IMR-90 (cell line): ENCODE results near the gene NXNL2. TPM values are rescaled to one million over a fixed set of nuclear protein-coding genes. Genes with fewer than 3 reads are reported as not detected.

Experiments used
- ATAC-seq: fragments of 200-7000 bp; cut with Tn5 transposase; 2 replicates; pipeline ENCODE4 v1.9.1; 2020; ENCODE audit warnings: low read depth, mild to moderate bottlenecking, moderate library complexity
- BruUV-seq: library from RNA; stranded (reverse); fragments of 400-500 nt; replicated peaks from 2 replicates; lab custom pipeline; 2021; lab: Mats Ljungman, UMichigan
- CTCF ChIA-PET: fragments of 300-600 bp; formaldehyde crosslinking; extraction: SDS; loops from one replicate; lab custom pipeline; 2021; ENCODE audit warnings: antibody characterized with exemption; lab: Yijun Ruan, JAX
- POLR2A ChIA-PET: fragments of 300-600 bp; sonication (Branson Sonifier 250); formaldehyde crosslinking; loops from one replicate; lab custom pipeline; 2022; ENCODE audit warnings: antibody characterized with exemption; ENCODE audit not compliant: unreplicated experiment; lab: Charles Lee
- DNase-seq: peaks from one replicate; pipeline ENCODE4 v3.0.0; 2013
- H2AFZ ChIP-seq: replicated peaks from 2 replicates; pipeline ENCODE3; 2013; ENCODE audit warnings: low read length, mild to moderate bottlenecking; ENCODE audit not compliant: poor library complexity
- H2AK5ac ChIP-seq: 2 replicates; pipeline ENCODE4 v1.6.1; 2013; ENCODE audit warnings: low read depth, low read length, inconsistent platforms
- H2AK9ac ChIP-seq: replicated peaks from 2 replicates; pipeline ENCODE3; 2013; ENCODE audit warnings: mild to moderate bottlenecking, low read depth, low read length, moderate library complexity; ENCODE audit not compliant: poor library complexity
- H2BK120ac ChIP-seq: 2 replicates; pipeline ENCODE4 v1.6.1; 2013; ENCODE audit warnings: low read depth, low read length, inconsistent platforms
- H2BK15ac ChIP-seq: 3 replicates; pipeline ENCODE4 v1.6.1; 2013; ENCODE audit warnings: low read depth, low read length, inconsistent platforms
- H2BK20ac ChIP-seq: 2 replicates; pipeline ENCODE4 v1.6.1; 2013; ENCODE audit warnings: low read depth, mild to moderate bottlenecking, inconsistent platforms, low read length, moderate library complexity
- H2BK5ac ChIP-seq: 2 replicates; pipeline ENCODE4 v1.6.1; 2013; ENCODE audit warnings: mild to moderate bottlenecking, low read depth, low read length, inconsistent platforms; ENCODE audit not compliant: poor library complexity, severe bottlenecking
- H3K14ac ChIP-seq: replicated peaks from 2 replicates; pipeline ENCODE4 v1.6.1; 2013; ENCODE audit warnings: low read depth, low read length, inconsistent platforms
- H3K18ac ChIP-seq: 2 replicates; pipeline ENCODE4 v1.6.1; 2013; ENCODE audit warnings: low read depth, low read length, control low read depth
- H3K23ac ChIP-seq: 2 replicates; pipeline ENCODE4 v1.6.1; 2013; ENCODE audit warnings: low read depth, low read length, inconsistent platforms
- H3K27ac ChIP-seq: 2 replicates; pipeline ENCODE4 v1.5.1; 2013; ENCODE audit warnings: mild to moderate bottlenecking, control low read depth, low read length; ENCODE audit not compliant: insufficient read depth
- H3K27me3 ChIP-seq: 2 replicates; pipeline ENCODE4 v1.6.1; 2013; ENCODE audit warnings: low read length; ENCODE audit not compliant: control insufficient read depth, insufficient read depth
- H3K36me3 ChIP-seq: 2 replicates; pipeline ENCODE4 v1.6.1; 2013; ENCODE audit warnings: low read length, mixed read lengths; ENCODE audit not compliant: control insufficient read depth, insufficient read depth
- H3K4ac ChIP-seq: 2 replicates; pipeline ENCODE4 v1.6.1; 2013; ENCODE audit warnings: low read depth, low read length, inconsistent platforms
- H3K4me1 ChIP-seq: 2 replicates; pipeline ENCODE4 v1.6.1; 2013; ENCODE audit warnings: low read length, mixed read lengths; ENCODE audit not compliant: control insufficient read depth, insufficient read depth
- H3K4me2 ChIP-seq: 2 replicates; pipeline ENCODE4 v1.6.1; 2013; ENCODE audit warnings: low read depth, mild to moderate bottlenecking, control low read depth, low read length, moderate library complexity
- H3K4me3 ChIP-seq: 2 replicates; pipeline ENCODE4 v1.5.1; 2013; ENCODE audit warnings: low read depth, mild to moderate bottlenecking, control low read depth, low read length, moderate library complexity; ENCODE audit not compliant: insufficient read depth
- H3K56ac ChIP-seq: 2 replicates; pipeline ENCODE4 v1.6.1; 2013; ENCODE audit warnings: low read length, inconsistent platforms; ENCODE audit not compliant: insufficient read depth; ENCODE audit errors: extremely low read depth
- H3K79me1 ChIP-seq, 2 experiments: 2 replicates each; pipeline ENCODE4 v1.6.1; 2013; ENCODE audit warnings: low read length in 2 of 2, inconsistent platforms in 1 of 2, low read depth in 1 of 2
- H3K9ac ChIP-seq: 2 replicates; pipeline ENCODE4 v1.6.1; 2013; ENCODE audit warnings: low read depth, low read length, control low read depth
- H3K9me1 ChIP-seq: 2 replicates; pipeline ENCODE4 v1.6.1; 2013; ENCODE audit warnings: low read length, inconsistent platforms; ENCODE audit not compliant: insufficient read depth
- H3K9me3 ChIP-seq: 2 replicates; pipeline ENCODE4 v1.6.1; 2013; ENCODE audit warnings: low read length; ENCODE audit not compliant: control insufficient read depth, insufficient read depth
- H4K20me1 ChIP-seq: 2 replicates; pipeline ENCODE4 v1.6.1; 2013; ENCODE audit warnings: low read length, inconsistent platforms; ENCODE audit not compliant: insufficient read depth
- H4K5ac ChIP-seq: 2 replicates; pipeline ENCODE4 v1.6.1; 2013; ENCODE audit warnings: mild to moderate bottlenecking, low read depth, low read length, control low read depth
- H4K8ac ChIP-seq, 2 experiments: 2 replicates each; pipeline ENCODE4 v1.6.1; 2013; ENCODE audit warnings: low read depth in 2 of 2, low read length in 2 of 2, control low read depth in 1 of 2, inconsistent platforms in 1 of 2
- H4K91ac ChIP-seq: 2 replicates; pipeline ENCODE4 v1.6.1; 2013; ENCODE audit warnings: low read depth, low read length, inconsistent platforms; ENCODE audit not compliant: insufficient read depth
- BHLHE40 ChIP-seq: fragments of 150-350 bp; IDR thresholded peaks from 2 replicates; pipeline ENCODE4 v1.6.1; 2016; ENCODE audit warnings: mild to moderate bottlenecking, low read depth, low read length
- CEBPB ChIP-seq: IDR thresholded peaks from 2 replicates; pipeline ENCODE4 v1.6.1; 2012; ENCODE audit warnings: low read depth, low read length, improper control_type of control experiment
- CHD1 ChIP-seq: IDR thresholded peaks from 2 replicates; pipeline ENCODE4 v1.6.1; 2012; ENCODE audit warnings: low read depth, low read length, improper control_type of control experiment
- ELK1 ChIP-seq: fragments of 150-350 bp; IDR thresholded peaks from 2 replicates; pipeline ENCODE4 v1.6.1; 2016; ENCODE audit warnings: low read depth, mild to moderate bottlenecking, low read length, moderate library complexity, borderline replicate concordance
- FOS ChIP-seq: fragments of 150-350 bp; IDR thresholded peaks from 2 replicates; pipeline ENCODE4 v1.6.1; 2016; ENCODE audit warnings: low read depth, low read length
- MXI1 ChIP-seq: IDR thresholded peaks from 2 replicates; pipeline ENCODE4 v1.6.1; 2012; ENCODE audit warnings: low read depth, mild to moderate bottlenecking, low read length, moderate library complexity, borderline replicate concordance
- NFE2L2 ChIP-seq: fragments of 150-350 bp; IDR thresholded peaks from 2 replicates; pipeline ENCODE4 v1.6.1; 2016; ENCODE audit warnings: low read depth, mild to moderate bottlenecking, low read length
- POLR2A ChIP-seq: IDR thresholded peaks from 2 replicates; pipeline ENCODE4 v1.6.1; 2012; ENCODE audit warnings: mild to moderate bottlenecking, low read depth, low read length
- RAD21 ChIP-seq: IDR thresholded peaks from 2 replicates; pipeline ENCODE4 v1.6.1; 2012; ENCODE audit warnings: low read length, improper control_type of control experiment
- RCOR1 ChIP-seq: IDR thresholded peaks from 2 replicates; pipeline ENCODE4 v1.6.1; 2012; ENCODE audit warnings: mild to moderate bottlenecking, low read length, improper control_type of control experiment; ENCODE audit not compliant: insufficient replicate concordance
- SMC3 ChIP-seq: fragments of 150-350 bp; IDR thresholded peaks from 2 replicates; pipeline ENCODE4 v1.6.1; 2016; ENCODE audit warnings: low read depth, mild to moderate bottlenecking, antibody characterized with exemption, low read length, moderate library complexity
- WGBS, 2 experiments: methylation state at CpG; one replicate each; pipeline versions ENCODE4 v1.1.5 to v1.1.7; 2013; ENCODE audit warnings: missing lambda C conversion rate in 2 of 2; ENCODE audit not compliant: insufficient read length in 1 of 2; ENCODE audit errors: extremely low coverage in 2 of 2; 5-methylcytosine and 5-hydroxymethylcytosine counted together
- dilution Hi-C: fragments of 300-500 bp; cut with HindIII; formaldehyde crosslinking; loops from one replicate; pipeline ENCODE4 v1.14.3; 2018; ENCODE audit warnings: low sequenced_read_pairs; ENCODE audit not compliant: unreplicated experiment
- in situ Hi-C: fragments of 300-500 bp; cut with MboI; formaldehyde crosslinking; loops from 3 replicates; pipeline ENCODE4 v1.14.3; 2019; ENCODE audit warnings: low sequenced_read_pairs, inconsistent platforms, mixed read lengths
- intact Hi-C: fragments of 100-400 bp; cut with micrococcal nuclease; formaldehyde crosslinking; loops from 2 replicates; pipeline ENCODE4 v1.10.0; 2022
- polyA plus RNA-seq, 3 experiments: library from polyadenylated mRNA; depleted of rRNA; stranded (reverse); fragments of >200 nt; gene quantifications; 2 replicates each; pipeline ENCODE4 v1.2.3, GENCODE V29; 2012; ENCODE audit warnings: low replicate concordance in 1 of 3
- total RNA-seq: library from RNA; depleted of rRNA; stranded (reverse); fragments of >200 nt; gene quantifications from 2 replicates; pipeline ENCODE4 v1.2.3, GENCODE V29; 2012
- TF ChIP-seq, protein P1 (sequence below): conservative IDR thresholded peaks from 2 replicates; pipeline ENCODE4 v1.5.1; 2012; ENCODE audit warnings: mild to moderate bottlenecking, low read depth, low read length, improper control_type of control experiment
- TF ChIP-seq, protein P2 (sequence below): fragments of 150-350 bp; IDR thresholded peaks from 2 replicates; pipeline ENCODE4 v1.6.1; 2017; ENCODE audit warnings: mild to moderate bottlenecking, antibody characterized with exemption, low read length, low read depth

The NXNL2 gene
- total and polyA plus RNA-seq, 2 of the 4 experiments (the other 2 are of a cell fraction) = 3.2 to 6.4 TPM

DNA sequence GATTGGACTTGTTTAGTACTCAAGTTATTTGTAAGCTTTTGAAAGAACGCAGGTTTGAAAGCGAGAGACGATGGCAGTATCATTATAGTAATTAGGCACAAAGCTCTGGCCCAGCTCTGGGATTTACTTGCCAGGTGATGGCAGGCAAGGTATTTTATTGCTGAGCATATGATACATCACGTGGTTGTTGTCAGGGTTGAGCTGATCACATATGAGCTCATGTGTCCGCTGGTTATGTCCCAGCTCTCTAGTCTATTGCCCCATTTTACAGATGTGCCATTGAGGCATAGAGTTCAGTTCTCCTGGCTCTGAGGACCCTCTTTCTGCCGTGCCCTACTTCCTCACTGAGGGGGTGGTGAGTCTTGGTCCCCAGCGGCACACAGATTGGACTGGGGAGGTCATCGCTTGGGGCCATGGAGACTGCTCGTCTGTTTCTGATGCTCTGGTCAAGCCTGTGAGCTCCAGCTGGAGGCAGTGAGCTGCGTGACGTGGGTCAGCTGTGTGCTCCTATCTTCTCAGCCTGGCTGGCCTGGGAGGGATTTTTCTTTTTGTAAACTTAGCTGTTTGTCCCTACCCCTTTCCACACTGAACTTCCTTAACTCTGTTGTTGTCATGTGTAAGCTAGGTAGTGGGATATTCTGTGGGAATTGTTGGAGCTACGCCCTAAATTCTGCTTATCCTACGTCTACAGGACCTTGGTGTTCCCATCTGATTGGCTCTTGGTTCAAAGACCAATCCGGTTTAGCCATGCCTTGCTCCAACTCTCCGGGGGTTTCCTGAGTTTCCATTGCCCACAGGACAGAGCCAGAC, 2.2 kb downstream of the NXNL2 start:
- H3K4me1 ChIP-seq = peaks cover 17% of the 10 kb centered on the region; the same call in 1 of the 2 replicates
- H3K4me3 ChIP-seq = no peak overlapping the region
- ATAC-seq = peak; percentile 0; the same call in 1 of the 2 replicates

More for the DNA sequence above, 2.2 kb downstream of the NXNL2 start:
- Histone ChIP-seq H3K36me3 (no peaks in the 10 kb centered on the region), H2BK15ac (peak overlapping the region; percentile 12; the same call in 1 of the 3 replicates), H4K8ac (peak overlapping the region in 1 of 2 experiments; percentile 34; a peak in 1 of 4 replicates), H3K9me1 (0 out of 2 replicates have a peak, but pooled peaks cover 15% of the 10 kb centered on the region), H2AK5ac (peak overlapping the region; percentile 25; the same call in 1 of the 2 replicates), H4K20me1 (peaks cover 14% of the 10 kb centered on the region), H3K79me1 (peaks cover 27 to 68% of the 10 kb centered on the region in 2 experiments), H2AK9ac (peak overlapping the region; percentile 67), H3K23ac (0 out of 2 replicates have a peak overlapping the region, but pooled peaks have one; percentile 20), H4K5ac (no peak overlapping the region), H3K18ac (no peak overlapping the region), H3K9ac (no peak overlapping the region), H3K9me3 (no peaks in the 10 kb centered on the region), H3K27ac (peak overlapping the region; percentile 17; the same call in 1 of the 2 replicates), H2BK120ac (0 out of 2 replicates have a peak overlapping the region, but pooled peaks have one; percentile 3), H4K91ac (no peak overlapping the region), H3K4ac (peak overlapping the region; percentile 41; the same call in 1 of the 2 replicates), H2BK5ac (peak overlapping the region; percentile 23), H2BK20ac (no peak overlapping the region), H3K27me3 (no peaks in the 10 kb centered on the region), H3K14ac (0 out of 2 replicates have a peak overlapping the region, but pooled peaks have one; percentile 33), H3K56ac (no peak overlapping the region), H2AFZ (peak overlapping the region; percentile 55), H3K4me2 (peak overlapping the region; percentile 89)
- TF ChIP-seq CEBPB (no peak), ELK1 (no peak), FOS (no peak), RAD21 (no peak), BHLHE40 (no peak), MXI1 (no peak), SMC3 (no peak), NFE2L2 (no peak), CHD1 (no peak), POLR2A (no peak), RCOR1 (no peak)
- TF ChIP-seq, protein P1, sequence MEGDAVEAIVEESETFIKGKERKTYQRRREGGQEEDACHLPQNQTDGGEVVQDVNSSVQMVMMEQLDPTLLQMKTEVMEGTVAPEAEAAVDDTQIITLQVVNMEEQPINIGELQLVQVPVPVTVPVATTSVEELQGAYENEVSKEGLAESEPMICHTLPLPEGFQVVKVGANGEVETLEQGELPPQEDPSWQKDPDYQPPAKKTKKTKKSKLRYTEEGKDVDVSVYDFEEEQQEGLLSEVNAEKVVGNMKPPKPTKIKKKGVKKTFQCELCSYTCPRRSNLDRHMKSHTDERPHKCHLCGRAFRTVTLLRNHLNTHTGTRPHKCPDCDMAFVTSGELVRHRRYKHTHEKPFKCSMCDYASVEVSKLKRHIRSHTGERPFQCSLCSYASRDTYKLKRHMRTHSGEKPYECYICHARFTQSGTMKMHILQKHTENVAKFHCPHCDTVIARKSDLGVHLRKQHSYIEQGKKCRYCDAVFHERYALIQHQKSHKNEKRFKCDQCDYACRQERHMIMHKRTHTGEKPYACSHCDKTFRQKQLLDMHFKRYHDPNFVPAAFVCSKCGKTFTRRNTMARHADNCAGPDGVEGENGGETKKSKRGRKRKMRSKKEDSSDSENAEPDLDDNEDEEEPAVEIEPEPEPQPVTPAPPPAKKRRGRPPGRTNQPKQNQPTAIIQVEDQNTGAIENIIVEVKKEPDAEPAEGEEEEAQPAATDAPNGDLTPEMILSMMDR = no peak
- TF ChIP-seq, protein P2, sequence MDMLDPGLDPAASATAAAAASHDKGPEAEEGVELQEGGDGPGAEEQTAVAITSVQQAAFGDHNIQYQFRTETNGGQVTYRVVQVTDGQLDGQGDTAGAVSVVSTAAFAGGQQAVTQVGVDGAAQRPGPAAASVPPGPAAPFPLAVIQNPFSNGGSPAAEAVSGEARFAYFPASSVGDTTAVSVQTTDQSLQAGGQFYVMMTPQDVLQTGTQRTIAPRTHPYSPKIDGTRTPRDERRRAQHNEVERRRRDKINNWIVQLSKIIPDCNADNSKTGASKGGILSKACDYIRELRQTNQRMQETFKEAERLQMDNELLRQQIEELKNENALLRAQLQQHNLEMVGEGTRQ = no peak
- no TSS peak for BruUV-seq
- ChIA-PET CTCF (interaction anchor here (1.5 kb wide), 1 partner anchor 47 kb away, joined by 3 read pairs; no protein-coding TSS in a partner anchor), POLR2A (interaction anchor here (0.6 kb wide), 1 partner anchor 11 kb away, joined by 11 read pairs; no protein-coding TSS in a partner anchor)
- in situ Hi-C loops = no loop called here
- WGBS, 2 experiments = 100% methylated on average over 2 of the region's 15 CpGs; no CpG with 5 or more reads in 1 of the 2 experiments
- no peak for DNase-seq
- intact Hi-C loops = no loop called here
- dilution Hi-C loops = no loop called here
